ENCODE results near the gene MAMLD1.

MAMLD1 gene

DNA sequence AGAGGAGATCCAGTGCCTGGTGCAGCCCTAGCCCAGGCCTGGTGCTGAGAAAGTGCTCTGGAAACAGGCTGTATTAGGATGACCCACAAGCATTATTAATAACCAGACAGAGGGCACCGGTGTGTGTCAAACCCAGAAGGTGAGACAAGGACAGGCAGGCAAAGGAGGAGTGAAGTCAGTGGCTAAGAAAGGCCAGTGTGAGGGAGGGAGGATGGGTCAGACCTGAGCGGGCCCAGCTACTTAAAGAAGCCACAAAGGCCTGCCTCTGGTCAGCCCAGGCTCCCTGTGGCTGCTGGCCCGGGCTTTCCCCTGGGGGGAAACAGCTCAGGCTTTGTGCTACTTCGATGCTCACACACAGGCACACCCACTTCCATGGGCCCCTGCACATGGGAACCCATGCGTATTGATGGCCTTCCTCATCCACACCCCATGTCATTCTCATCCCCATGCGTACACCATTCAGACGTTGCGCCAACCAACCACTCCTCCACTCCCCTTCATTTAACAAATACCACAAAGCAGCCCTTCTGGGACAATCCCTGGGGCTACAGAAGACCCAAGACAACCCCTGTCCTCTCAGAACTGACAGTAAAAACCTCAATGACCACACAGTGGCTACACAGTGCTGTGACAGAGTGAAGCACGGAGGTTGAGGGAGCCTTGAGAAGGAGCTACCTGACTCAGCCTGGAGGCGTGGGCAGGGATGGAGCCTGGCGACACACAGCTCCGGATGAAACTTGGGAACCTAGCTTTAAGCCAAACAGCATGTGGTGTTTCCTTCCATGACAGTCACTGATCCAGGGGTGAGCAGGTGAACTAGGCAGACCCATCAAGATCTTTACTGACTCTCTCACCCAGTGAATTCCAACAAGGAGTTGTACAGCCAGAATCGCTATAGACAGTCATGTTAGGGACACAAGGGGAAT lies 180.4 kb downstream of the MAMLD1 start:
- H3K27ac ChIP-seq (ENCODE audit: low read depth, low read length, poor library complexity, severe bottlenecking), result no peak overlapping the region
- H3K27me3 ChIP-seq (ENCODE audit: insufficient read depth, low read length), result no peaks in the 10 kb centered on the region
- no peak overlapping the region for H3K4me3 ChIP-seq (ENCODE audit: low read depth, low read length, poor library complexity, severe bottlenecking)
- H3K4me1 ChIP-seq (ENCODE audit: insufficient read depth, low read length, severe bottlenecking), result peaks cover 20% of the 10 kb centered on the region
- H3K4me2 ChIP-seq (ENCODE audit: low read length), result no peak overlapping the region
- no peaks in the 10 kb centered on the region for H3K9me2 ChIP-seq (ENCODE audit: low read depth, low read length)
- H3K79me2 ChIP-seq (ENCODE audit: insufficient read depth, low read length), result no peaks in the 10 kb centered on the region
- no peaks in the 10 kb centered on the region for H4K20me1 ChIP-seq (ENCODE audit: insufficient read depth, low read length)
- H3K9me3 ChIP-seq (ENCODE audit: low read length), result no peaks in the 10 kb centered on the region
- H3F3A ChIP-seq (ENCODE audit: insufficient read depth, low read length), result no peaks in the 10 kb centered on the region
- H3K36me3 ChIP-seq (ENCODE audit: insufficient read depth, low read length), result no peaks in the 10 kb centered on the region
- no peak for TF ChIP-seq CTCF (IDR thresholded peaks at IDR 0.05; ENCODE audit: low read length)
- no peak for TF ChIP-seq EZH2 (IDR thresholded peaks at IDR 0.05; ENCODE audit: borderline replicate concordance, low read length)
- H3K9ac ChIP-seq (ENCODE audit: low read length), result no peak overlapping the region
- H2AFZ ChIP-seq (ENCODE audit: low read length), result no peak overlapping the region

DNA sequence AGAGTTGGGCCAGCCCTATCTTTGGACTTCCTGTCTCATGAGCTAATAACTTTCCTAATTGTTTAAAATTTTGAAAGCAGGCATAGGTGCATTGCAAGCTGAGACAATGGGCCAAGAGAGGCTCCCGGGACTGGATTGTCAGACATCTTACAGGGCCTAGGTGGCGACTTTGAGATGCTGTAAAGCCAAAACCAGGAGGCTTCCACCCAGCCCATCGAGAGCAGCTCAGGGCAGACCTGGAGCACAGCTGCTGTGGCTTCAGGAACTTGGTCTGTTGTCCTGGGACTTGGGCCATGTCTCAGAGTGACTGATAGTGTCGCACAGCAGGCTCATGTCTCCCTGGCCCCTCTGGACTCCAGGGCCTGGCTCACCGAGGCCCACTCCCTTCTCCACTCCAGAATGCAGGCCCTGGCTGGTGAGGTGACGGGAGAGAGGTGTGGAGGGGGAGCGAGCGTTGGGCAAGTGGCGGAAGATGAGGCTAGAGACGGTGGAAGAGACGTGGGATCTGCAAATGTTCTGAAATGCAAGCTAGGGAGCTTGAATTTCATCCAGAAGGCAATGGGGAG lies 181.2 kb downstream of the MAMLD1 start:
- H3K4me1 ChIP-seq (ENCODE audit: insufficient read depth, low read length, severe bottlenecking), result peaks cover 20% of the 10 kb centered on the region
- no peak overlapping the region for H3K27ac ChIP-seq (ENCODE audit: low read depth, low read length, poor library complexity, severe bottlenecking)
- no peak overlapping the region for H2AFZ ChIP-seq (ENCODE audit: low read length)
- TF ChIP-seq CTCF (IDR thresholded peaks at IDR 0.05; ENCODE audit: low read length) (no peak), EZH2 (IDR thresholded peaks at IDR 0.05; ENCODE audit: borderline replicate concordance, low read length) (no peak)
- no peak overlapping the region for H3K9ac ChIP-seq (ENCODE audit: low read length)
- H3K36me3 ChIP-seq (ENCODE audit: insufficient read depth, low read length), result no peaks in the 10 kb centered on the region
- no peaks in the 10 kb centered on the region for H3K9me2 ChIP-seq (ENCODE audit: low read depth, low read length)
- no peak overlapping the region for H3K4me2 ChIP-seq (ENCODE audit: low read length)
- no peaks in the 10 kb centered on the region for H4K20me1 ChIP-seq (ENCODE audit: insufficient read depth, low read length)
- H3F3A ChIP-seq (ENCODE audit: insufficient read depth, low read length), result no peaks in the 10 kb centered on the region
- H3K79me2 ChIP-seq (ENCODE audit: insufficient read depth, low read length), result no peaks in the 10 kb centered on the region
- no peaks in the 10 kb centered on the region for H3K27me3 ChIP-seq (ENCODE audit: insufficient read depth, low read length)
- H3K4me3 ChIP-seq (ENCODE audit: low read depth, low read length, poor library complexity, severe bottlenecking), result no peak overlapping the region
- no peaks in the 10 kb centered on the region for H3K9me3 ChIP-seq (ENCODE audit: low read length)

DNA sequence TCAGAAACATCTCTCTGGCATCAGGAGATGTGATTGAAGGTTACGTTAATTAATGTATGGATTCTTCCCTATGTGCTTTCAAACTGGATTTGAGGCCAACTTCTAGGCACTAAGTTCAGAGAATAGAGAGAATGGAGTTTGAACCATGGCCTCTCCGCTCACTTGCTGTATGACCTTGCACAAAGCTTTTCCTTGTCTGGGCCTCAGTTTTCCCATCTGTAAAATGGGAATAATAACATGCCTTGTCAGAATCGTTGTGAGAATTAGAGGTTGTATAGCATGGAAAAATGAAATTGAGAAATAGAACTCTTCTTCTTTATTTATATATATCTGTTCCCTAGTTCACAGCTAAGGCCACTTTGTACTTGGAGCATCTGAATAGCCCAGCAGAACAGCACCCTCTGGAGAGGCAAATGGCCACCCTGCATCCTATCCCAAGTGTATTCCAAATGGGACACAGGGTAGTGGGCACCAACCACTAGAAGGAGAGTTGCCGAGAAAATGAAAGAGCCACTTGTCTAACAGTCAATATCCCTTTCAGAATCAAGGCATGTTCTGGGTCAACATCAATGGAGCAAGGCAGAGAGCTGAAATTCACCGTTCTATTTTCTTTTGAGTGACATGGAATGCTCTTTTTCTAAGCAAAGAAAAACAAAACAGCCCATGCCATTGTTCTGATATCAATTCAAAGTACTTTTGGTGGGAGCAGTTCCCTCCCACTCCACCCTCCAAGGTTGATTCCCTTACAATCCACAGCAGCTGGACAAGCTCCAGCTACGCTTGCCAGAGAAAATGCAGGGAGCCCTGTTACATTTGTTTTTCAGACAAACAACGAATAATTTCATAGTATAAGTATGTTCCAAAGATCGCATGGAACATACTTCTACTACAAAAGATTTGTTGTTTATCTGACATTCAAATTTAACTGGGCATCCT lies 182.0 kb downstream of the MAMLD1 start:
- Histone ChIP-seq H3F3A (ENCODE audit: insufficient read depth, low read length) (no peaks in the 10 kb centered on the region), H3K4me2 (ENCODE audit: low read length) (no peak overlapping the region), H3K9me2 (ENCODE audit: low read depth, low read length) (no peaks in the 10 kb centered on the region), H4K20me1 (ENCODE audit: insufficient read depth, low read length) (no peaks in the 10 kb centered on the region), H3K79me2 (ENCODE audit: insufficient read depth, low read length) (no peaks in the 10 kb centered on the region), H3K4me3 (ENCODE audit: low read depth, low read length, poor library complexity, severe bottlenecking) (no peak overlapping the region), H3K36me3 (ENCODE audit: insufficient read depth, low read length) (no peaks in the 10 kb centered on the region), H3K27me3 (ENCODE audit: insufficient read depth, low read length) (no peaks in the 10 kb centered on the region), H3K4me1 (ENCODE audit: insufficient read depth, low read length, severe bottlenecking) (peaks cover 20% of the 10 kb centered on the region), H2AFZ (ENCODE audit: low read length) (no peak overlapping the region), H3K9me3 (ENCODE audit: low read length) (no peaks in the 10 kb centered on the region), H3K9ac (ENCODE audit: low read length) (no peak overlapping the region), H3K27ac (ENCODE audit: low read depth, low read length, poor library complexity, severe bottlenecking) (no peak overlapping the region)
- TF ChIP-seq EZH2 (IDR thresholded peaks at IDR 0.05; ENCODE audit: borderline replicate concordance, low read length) (no peak), CTCF (IDR thresholded peaks at IDR 0.05; ENCODE audit: low read length) (no peak)

All from OCI-LY1 (cell line).